Aorta (tissue), 5 donors: ENCODE measurements around the gene USP33. TPM values are rescaled to one million over a fixed set of nuclear protein-coding genes. Genes with fewer than 3 reads are reported as not detected.
"Not testable (repeated sequence)": the region's sequence is repeated elsewhere in the genome, so short reads cannot be mapped to it uniquely, and the experiment has no call there.

Experiments
- ATAC-seq: fragments of 200-7000 bp; cut with Tn5 transposase; one replicate; pipeline ENCODE4 v1.9.1; 2022; ENCODE audit warnings: moderate library complexity; ENCODE audit not compliant: low FRiP score
- DNase-seq, 2 donors: peaks; one replicate each; pipeline ENCODE4 v3.0.0-alpha.2; 2020
- H3K27ac ChIP-seq, 2 donors: one replicate each; pipeline ENCODE4 v1.5.1; 2013; ENCODE audit warnings: low read length in 2 of 2, mild to moderate bottlenecking in 2 of 2, moderate library complexity in 2 of 2, control low read depth in 1 of 2, inconsistent platforms in 1 of 2, low read depth in 1 of 2
- H3K27me3 ChIP-seq, 2 donors: one replicate each; pipeline ENCODE4 v1.6.1; 2013; ENCODE audit warnings: control low read depth in 1 of 2, low read length in 1 of 2, mild to moderate bottlenecking in 1 of 2, moderate library complexity in 1 of 2; ENCODE audit not compliant: insufficient read depth in 2 of 2, control insufficient read depth in 1 of 2
- H3K36me3 ChIP-seq, 2 donors: one replicate each; pipeline ENCODE4 v1.6.1; 2013; ENCODE audit warnings: control low read depth in 1 of 2, low read length in 1 of 2, mild to moderate bottlenecking in 1 of 2; ENCODE audit not compliant: insufficient read depth in 2 of 2, control insufficient read depth in 1 of 2
- H3K4me1 ChIP-seq, 2 donors: one replicate each; pipeline ENCODE4 v1.6.1; 2013; ENCODE audit warnings: low read length in 2 of 2, control low read depth in 1 of 2, mild to moderate bottlenecking in 1 of 2, moderate library complexity in 1 of 2; ENCODE audit not compliant: insufficient read depth in 2 of 2, control insufficient read depth in 1 of 2
- H3K4me3 ChIP-seq, 2 donors: one replicate each; pipeline ENCODE4 v1.5.1; 2013; ENCODE audit warnings: low read length in 2 of 2, control low read depth in 1 of 2, mild to moderate bottlenecking in 1 of 2
- H3K9me3 ChIP-seq: one replicate; pipeline ENCODE4 v1.6.1; 2013; ENCODE audit warnings: mild to moderate bottlenecking, low read length; ENCODE audit not compliant: control insufficient read depth
- WGBS, 2 donors: extraction: QIAGEN DNeasy Blood & Tissue Kit; methylation state at CpG; one replicate each; pipeline ENCODE4 v1.1.7; 2013; 5-methylcytosine and 5-hydroxymethylcytosine counted together
- intact Hi-C, 2 donors: fragments of 100-400 bp; cut with DNase I; formaldehyde crosslinking; loops; one replicate each; pipeline versions ENCODE4 v1.14.2 to v1.15.0; 2022
- long read RNA-seq, 2 donors: library from polyadenylated mRNA; unstranded; transcript quantifications; one replicate each; pipeline ENCODE4 v2.0.0, GENCODE V29; 2020 to 2021
- polyA plus RNA-seq, 2 donors: library from polyadenylated mRNA; stranded (reverse); fragments of 200-250 nt; gene quantifications; one replicate each; pipeline ENCODE4 v1.2.3, GENCODE V29; 2013
- total RNA-seq, 2 donors: library from RNA; stranded (reverse); fragmentation: NEBNext Ultra II Directional; extraction: Animal tissue kit (Norgen Biotek cat#: 25700); gene quantifications; one replicate each; pipeline ENCODE4 v1.2.1, GENCODE V29; 2021
- donor health status: healthy with polysubstance abuse.
- donor health status: Bipolar disorder and iron deficiency.
- donor health status: DM: no; HTN: no; CAD: no.
- donor health status: DM: no; HTN: no; CAD: no.
- donor health status: DM: yes; HTN: yes; CAD: no.

The USP33 gene
- total RNA-seq = 10 to 100 TPM; 58.2 to 74.6 TPM
- 10 to 100 TPM; 18.4 to 36.6 TPM for polyA plus RNA-seq
- long read RNA-seq, donor 1, full-length matches to known transcripts = 5 of 61 reads
- long read RNA-seq, donor 1, partial matches to known transcripts = 36 of 61 reads
- long read RNA-seq, donor 1, other reads (novel, unspliced or antisense) = 20 of 61 reads
- long read RNA-seq, donor 2, full-length matches to known transcripts = 15 of 43 reads
- long read RNA-seq, donor 2, partial matches to known transcripts = 9 of 43 reads
- long read RNA-seq, donor 2, other reads (novel, unspliced or antisense) = 19 of 43 reads

- DNase-seq (peak; percentile 92 to 96), ATAC-seq (peak; percentile 96)
- Histone ChIP-seq H3K36me3 (no peaks in the 10 kb centered on the region), H3K27ac (peak within 1 kb of the TSS; percentile 28 to 64), H3K27me3 (no peaks in the 10 kb centered on the region), H3K4me1 (peaks cover 0 to 3% of the 10 kb centered on the region in 2 donors), H3K9me3 (no peaks in the 10 kb centered on the region), H3K4me3 (peak within 1 kb of the TSS; percentile 46 to 96)
- intact Hi-C loops = loop anchor here in 1 of 2 donors (1.0 kb wide), 1 partner anchor 20 kb away; the partner anchor contains the start of gene MIGA1
- WGBS, 2 donors = 0 to 1% methylated on average over 75 to 79 of the region's 79 CpGs
Measured at GRCh38 chr1:77759071-77760028, at the start of gene USP33. Gene USP33, minus strand, starts transcription at chr1:77759852. Its CDS starts 18,155 bp downstream, at chr1:77741697.

- intact Hi-C loops = no loop called here
- H3K4me3 ChIP-seq = no peak overlapping the region
- 59 to 63% methylated on average over 2 of the region's 2 CpGs for WGBS, 2 donors
- no peak for ATAC-seq
- H3K27ac ChIP-seq = no peak overlapping the region
- H3K9me3 ChIP-seq = no peaks in the 10 kb centered on the region
- H3K36me3 ChIP-seq = peaks cover 0 to 5% of the 10 kb centered on the region in 2 donors
- DNase-seq = no peak
- no peaks in the 10 kb centered on the region for H3K27me3 ChIP-seq
- H3K4me1 ChIP-seq = no peaks in the 10 kb centered on the region
Measured at GRCh38 chr1:77803371-77803770, 43.7 kb upstream of the USP33 start.

- intact Hi-C loops = no loop called here
- Histone ChIP-seq H3K36me3 (peaks cover 0 to 2% of the 10 kb centered on the region in 2 donors), H3K27ac (no peak overlapping the region), H3K9me3 (no peaks in the 10 kb centered on the region), H3K4me1 (no peaks in the 10 kb centered on the region), H3K27me3 (no peaks in the 10 kb centered on the region), H3K4me3 (no peak overlapping the region)
- no peak for ATAC-seq
- DNase-seq = no peak
- WGBS, 2 donors = 91 to 92% methylated on average over 2 of the region's 2 CpGs
Measured at GRCh38 chr1:77802026-77802425, 42.4 kb upstream of the USP33 start.

GRCh38 chr1:77797991-77798390 lies 38.3 kb upstream of the USP33 start:
- ATAC-seq = no peak
- H3K27ac ChIP-seq = no peak overlapping the region

GRCh38 chr1:77796695-77797405 lies 37.2 kb upstream of the USP33 start:
- Histone ChIP-seq H3K27me3 (no peaks in the 10 kb centered on the region), H3K4me3 (no peak overlapping the region), H3K9me3 (no peaks in the 10 kb centered on the region), H3K27ac (no peak overlapping the region), H3K4me1 (no peaks in the 10 kb centered on the region), H3K36me3 (peaks cover 0 to 2% of the 10 kb centered on the region in 2 donors)
- WGBS, 2 donors = 70 to 73% methylated on average over 5 of the region's 5 CpGs
- intact Hi-C loops = no loop called here
- DNase-seq (no peak), ATAC-seq (no peak)

More at GRCh38 chr1:77797991-77798390, 38.3 kb upstream of the USP33 start:
- Histone ChIP-seq H3K4me1 (no peaks in the 10 kb centered on the region), H3K4me3 (no peak overlapping the region), H3K36me3 (peaks cover 0 to 2% of the 10 kb centered on the region in 2 donors), H3K9me3 (no peaks in the 10 kb centered on the region), H3K27me3 (no peaks in the 10 kb centered on the region)
- no peak for DNase-seq
- intact Hi-C loops = no loop called here

GRCh38 chr1:77794550-77794949 lies 34.9 kb upstream of the USP33 start:
- Histone ChIP-seq H3K27ac (no peak overlapping the region), H3K9me3 (no peaks in the 10 kb centered on the region), H3K36me3 (peaks cover 0 to 2% of the 10 kb centered on the region in 2 donors), H3K4me1 (no peaks in the 10 kb centered on the region), H3K4me3 (no peak overlapping the region), H3K27me3 (no peaks in the 10 kb centered on the region)
- no peak for ATAC-seq
- intact Hi-C loops = no loop called here
- no peak for DNase-seq
- WGBS, 2 donors = 96 to 97% methylated on average over 3 of the region's 3 CpGs

- H3K27ac ChIP-seq, H3K36me3 ChIP-seq, H3K4me1 ChIP-seq, H3K4me3 ChIP-seq, DNase-seq, H3K27me3 ChIP-seq, ATAC-seq, intact Hi-C loops, H3K9me3 ChIP-seq: not testable (repeated sequence)
- WGBS, 2 donors = 74 to 97% methylated on average over 2 of the region's 2 CpGs
Measured at GRCh38 chr1:77786093-77786741, 26.6 kb upstream of the USP33 start.

GRCh38 chr1:77783141-77783540 lies 23.5 kb upstream of the USP33 start:
- ATAC-seq (no peak), DNase-seq (no peak)
- intact Hi-C loops = no loop called here
- WGBS, 2 donors = 85 to 91% methylated on average over 2 of the region's 2 CpGs
- H3K36me3 ChIP-seq = no peaks in the 10 kb centered on the region
- H3K27me3 ChIP-seq = no peaks in the 10 kb centered on the region
- H3K4me1 ChIP-seq = no peaks in the 10 kb centered on the region
- no peaks in the 10 kb centered on the region for H3K9me3 ChIP-seq
- H3K27ac ChIP-seq = no peak overlapping the region
- H3K4me3 ChIP-seq = no peak overlapping the region
